Chondrocyte (in vitro differentiated cells): Measurements from ENCODE around the gene PGAP6. TPM values are rescaled to one million over a fixed set of nuclear protein-coding genes. Genes with fewer than 3 reads are reported as not detected.

Experiments used
- DNase-seq: peaks from one replicate; pipeline ENCODE4 v3.0.0; 2021; ENCODE audit warnings: mixed read lengths, low spot score
- H3K27ac Mint-ChIP-seq: one replicate; pipeline ENCODE4 v1.8.0; 2021; ENCODE audit warnings: mild to moderate bottlenecking, moderate library complexity, mixed read lengths; ENCODE audit not compliant: unreplicated experiment
- H3K27me3 Mint-ChIP-seq: 2 replicates; pipeline ENCODE4 v1.8.0; 2021; ENCODE audit warnings: low read depth, mixed read lengths
- H3K36me3 Mint-ChIP-seq: 2 replicates; pipeline ENCODE4 v1.8.0; 2021; ENCODE audit warnings: low read depth, mixed read lengths
- H3K4me1 Mint-ChIP-seq: 2 replicates; pipeline ENCODE4 v1.8.0; 2021; ENCODE audit warnings: low read depth, mild to moderate bottlenecking, mixed read lengths
- H3K4me3 Mint-ChIP-seq: one replicate; pipeline ENCODE4 v1.8.0; 2021; ENCODE audit warnings: mild to moderate bottlenecking, moderate library complexity, mixed read lengths; ENCODE audit not compliant: unreplicated experiment
- H3K9me3 Mint-ChIP-seq: 2 replicates; pipeline ENCODE4 v1.8.0; 2021; ENCODE audit warnings: low read depth, mixed read lengths
- total RNA-seq: library from RNA; stranded (reverse); gene quantifications from 3 replicates; pipeline ENCODE4 v1.2.1, GENCODE V29; 2021
- TF ChIP-seq, protein P1 (sequence below): fragments of 200-600 bp; sonication (generic); IDR thresholded peaks from 2 replicates; pipeline ENCODE4 v1.5.0; 2021; ENCODE audit warnings: antibody characterized with exemption, mild to moderate bottlenecking, moderate library complexity

Gene PGAP6
- total RNA-seq, 1 donor from 2014 or later: 61.2 TPM

DNA sequence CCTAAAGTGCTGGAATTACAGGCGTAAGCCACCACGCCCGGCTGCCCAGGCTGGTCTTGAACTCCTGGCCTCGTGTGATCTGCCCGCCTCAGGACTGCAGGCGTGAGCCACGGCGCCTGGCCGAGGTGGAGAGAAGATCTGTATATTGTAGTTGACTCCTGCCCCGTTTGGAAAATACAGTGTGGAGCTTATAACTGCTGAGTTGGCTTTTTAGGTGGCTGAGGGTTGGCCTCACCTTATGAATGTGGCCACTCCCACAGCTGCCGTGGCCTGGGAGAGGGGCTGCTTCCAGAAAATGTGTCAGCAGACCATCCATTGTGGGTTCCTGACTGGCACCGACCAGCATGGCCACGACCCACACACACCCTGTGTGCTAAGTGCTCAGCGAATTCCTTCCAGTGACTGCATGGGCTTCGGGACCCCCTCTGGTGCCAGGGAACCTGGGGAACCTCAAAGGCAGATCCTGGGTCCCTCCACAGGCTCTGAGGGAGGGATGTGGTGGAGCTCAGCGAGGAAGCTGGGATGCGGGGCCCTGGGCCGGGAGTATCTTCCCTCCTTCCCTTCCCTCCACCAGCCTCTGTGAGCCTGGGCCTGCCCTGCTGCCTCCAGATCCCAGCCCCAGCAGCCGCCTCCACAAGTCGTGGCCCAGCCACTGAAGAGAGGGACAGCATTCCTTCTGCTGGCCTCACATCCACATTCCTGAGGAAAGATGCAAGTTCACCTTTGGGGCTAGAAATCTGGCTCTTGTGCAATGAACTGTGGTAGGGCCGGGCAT lies 32.8 kb upstream of the PGAP6 start:
- H3K4me1 Mint-ChIP-seq: peaks cover 3% of the 10 kb centered on the region
- no peak overlapping the region for H3K4me3 Mint-ChIP-seq
- H3K27ac Mint-ChIP-seq: no peak overlapping the region
- H3K9me3 Mint-ChIP-seq: no peaks in the 10 kb centered on the region
- no peak for DNase-seq
- peaks cover 4% of the 10 kb centered on the region for H3K36me3 Mint-ChIP-seq
- TF ChIP-seq, protein P1, sequence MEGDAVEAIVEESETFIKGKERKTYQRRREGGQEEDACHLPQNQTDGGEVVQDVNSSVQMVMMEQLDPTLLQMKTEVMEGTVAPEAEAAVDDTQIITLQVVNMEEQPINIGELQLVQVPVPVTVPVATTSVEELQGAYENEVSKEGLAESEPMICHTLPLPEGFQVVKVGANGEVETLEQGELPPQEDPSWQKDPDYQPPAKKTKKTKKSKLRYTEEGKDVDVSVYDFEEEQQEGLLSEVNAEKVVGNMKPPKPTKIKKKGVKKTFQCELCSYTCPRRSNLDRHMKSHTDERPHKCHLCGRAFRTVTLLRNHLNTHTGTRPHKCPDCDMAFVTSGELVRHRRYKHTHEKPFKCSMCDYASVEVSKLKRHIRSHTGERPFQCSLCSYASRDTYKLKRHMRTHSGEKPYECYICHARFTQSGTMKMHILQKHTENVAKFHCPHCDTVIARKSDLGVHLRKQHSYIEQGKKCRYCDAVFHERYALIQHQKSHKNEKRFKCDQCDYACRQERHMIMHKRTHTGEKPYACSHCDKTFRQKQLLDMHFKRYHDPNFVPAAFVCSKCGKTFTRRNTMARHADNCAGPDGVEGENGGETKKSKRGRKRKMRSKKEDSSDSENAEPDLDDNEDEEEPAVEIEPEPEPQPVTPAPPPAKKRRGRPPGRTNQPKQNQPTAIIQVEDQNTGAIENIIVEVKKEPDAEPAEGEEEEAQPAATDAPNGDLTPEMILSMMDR: no peak
- H3K27me3 Mint-ChIP-seq: no peaks in the 10 kb centered on the region

DNA sequence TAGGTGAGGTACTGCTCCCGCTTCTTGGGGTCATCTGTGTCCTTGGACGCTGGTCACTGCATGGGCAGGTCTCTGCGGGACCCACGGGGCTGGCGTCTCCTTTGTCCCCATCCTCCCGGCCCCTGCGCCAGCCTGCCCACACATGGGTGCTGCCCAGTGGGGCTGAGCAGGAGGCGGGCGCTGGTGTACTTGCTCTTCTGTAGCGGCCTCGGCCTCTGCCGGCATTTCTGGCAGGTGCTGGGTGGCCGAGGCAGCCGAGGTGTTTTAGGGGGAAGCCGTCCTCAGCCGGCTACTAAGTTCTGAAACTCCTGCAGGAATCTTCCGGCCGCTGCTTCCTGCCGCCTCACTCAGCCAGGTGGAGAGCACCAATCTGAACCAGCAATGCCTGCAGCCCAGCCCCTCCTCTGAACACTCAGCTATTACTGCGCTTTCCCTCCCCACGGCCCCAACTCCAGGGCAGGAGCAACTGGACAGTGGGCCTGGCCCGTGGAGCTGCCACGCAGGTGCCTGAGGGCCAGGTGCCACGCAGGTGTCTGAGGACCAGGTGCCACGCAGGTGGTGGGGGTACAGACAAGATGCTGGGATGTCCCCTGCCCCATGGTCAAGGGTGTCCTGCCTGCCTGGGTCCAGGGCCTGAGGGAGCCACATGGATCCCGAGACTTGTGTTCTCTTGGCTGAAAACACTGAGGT lies 29.9 kb upstream of the PGAP6 start:
- no peak overlapping the region for H3K27ac Mint-ChIP-seq
- H3K36me3 Mint-ChIP-seq: peaks cover 4% of the 10 kb centered on the region
- H3K4me3 Mint-ChIP-seq: no peak overlapping the region
- peaks cover 6% of the 10 kb centered on the region for H3K4me1 Mint-ChIP-seq
- no peaks in the 10 kb centered on the region for H3K27me3 Mint-ChIP-seq
- no peaks in the 10 kb centered on the region for H3K9me3 Mint-ChIP-seq
- TF ChIP-seq, protein P1: no peak
- no peak for DNase-seq

DNA sequence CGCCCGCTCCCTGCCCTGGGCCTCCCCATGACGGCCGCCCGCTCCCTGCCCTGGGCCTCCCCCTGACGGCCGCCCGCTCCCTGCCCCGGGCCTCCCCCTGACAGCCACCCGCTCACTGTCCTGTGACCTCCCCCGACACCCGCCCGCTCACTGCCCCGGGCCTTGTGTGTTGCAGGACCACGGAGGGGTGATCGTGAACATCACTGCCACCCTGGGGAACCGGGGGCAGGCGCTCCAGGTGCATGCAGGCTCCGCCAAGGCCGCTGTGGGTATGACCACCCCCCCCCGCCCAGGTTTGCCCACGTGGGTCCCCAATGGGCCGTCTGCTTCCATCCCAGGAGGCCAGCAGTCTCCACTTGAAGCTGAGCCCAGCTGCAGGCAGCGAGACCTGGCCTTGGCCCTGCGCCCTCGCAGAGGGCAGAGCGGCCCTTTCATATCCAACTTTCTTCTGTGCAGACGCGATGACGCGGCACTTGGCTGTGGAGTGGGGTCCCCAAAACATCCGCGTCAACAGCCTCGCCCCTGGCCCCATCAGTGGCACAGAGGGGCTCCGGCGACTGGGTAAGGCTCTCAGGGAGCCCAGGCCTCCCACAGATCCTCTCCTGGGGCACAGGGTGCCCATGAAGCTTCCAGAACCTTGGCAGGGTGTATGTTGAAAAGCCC lies 28.9 kb upstream of the PGAP6 start:
- no peak overlapping the region for H3K4me3 Mint-ChIP-seq
- no peaks in the 10 kb centered on the region for H3K9me3 Mint-ChIP-seq
- no peak overlapping the region for H3K27ac Mint-ChIP-seq
- H3K36me3 Mint-ChIP-seq: peaks cover 4% of the 10 kb centered on the region
- DNase-seq: no peak
- H3K4me1 Mint-ChIP-seq: peaks cover 6% of the 10 kb centered on the region
- TF ChIP-seq, protein P1: no peak
- no peaks in the 10 kb centered on the region for H3K27me3 Mint-ChIP-seq

DNA sequence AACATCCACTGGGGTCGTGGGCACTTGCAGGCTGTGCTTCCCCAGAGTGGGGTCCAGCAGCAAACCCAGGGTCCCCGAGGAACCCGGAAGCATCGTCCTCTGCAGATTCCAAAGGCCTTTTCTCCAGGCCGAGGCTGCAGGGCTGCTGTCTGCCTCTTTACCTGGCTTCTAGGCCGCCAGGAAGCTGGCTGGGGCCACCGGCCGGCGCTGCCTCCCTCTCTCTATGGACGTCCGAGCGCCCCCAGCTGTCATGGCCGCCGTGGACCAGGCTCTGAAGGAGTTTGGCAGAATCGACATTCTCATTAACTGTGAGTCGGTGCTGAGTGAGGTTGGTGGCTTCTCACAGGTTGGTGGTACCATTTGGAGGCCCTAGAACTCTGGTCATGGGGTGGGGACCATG lies 25.5 kb upstream of the PGAP6 start:
- H3K4me3 Mint-ChIP-seq: no peak overlapping the region
- peaks cover 4% of the 10 kb centered on the region for H3K36me3 Mint-ChIP-seq
- no peak for DNase-seq
- no peak overlapping the region for H3K27ac Mint-ChIP-seq
- no peaks in the 10 kb centered on the region for H3K9me3 Mint-ChIP-seq
- TF ChIP-seq, protein P1: no peak
- H3K4me1 Mint-ChIP-seq: peaks cover 6% of the 10 kb centered on the region
- H3K27me3 Mint-ChIP-seq: no peaks in the 10 kb centered on the region
